Calu3 (cell line): Measurements from ENCODE around the gene ATF7IP. TPM values are rescaled to one million over a fixed set of nuclear protein-coding genes. Genes with fewer than 3 reads are reported as not detected.

ENCODE experiments used
- BruUV-seq: library from RNA; stranded (reverse); fragments of 400-500 nt; replicated peaks from 2 replicates; lab custom pipeline; 2021; lab: Mats Ljungman, UMichigan
- CTCF ChIA-PET: fragments of 300-600 bp; sonication (Branson Sonifier 250); formaldehyde crosslinking; loops from one replicate; lab custom pipeline; 2022; ENCODE audit warnings: antibody characterized with exemption; lab: Charles Lee
- DNase-seq: peaks from one replicate; pipeline ENCODE4 v3.0.0; 2022
- H3K27ac Mint-ChIP-seq: one replicate; pipeline ENCODE4 v1.8.0; 2022; ENCODE audit warnings: mixed read lengths; ENCODE audit not compliant: unreplicated experiment
- H3K27me3 Mint-ChIP-seq: one replicate; pipeline ENCODE4 v1.8.0; 2022; ENCODE audit warnings: mixed read lengths; ENCODE audit not compliant: unreplicated experiment
- H3K36me3 Mint-ChIP-seq: one replicate; pipeline ENCODE4 v1.8.0; 2022; ENCODE audit warnings: mild to moderate bottlenecking, moderate library complexity, mixed read lengths; ENCODE audit not compliant: insufficient read depth, unreplicated experiment
- H3K4me1 Mint-ChIP-seq: one replicate; pipeline ENCODE4 v1.8.0; 2022; ENCODE audit warnings: mild to moderate bottlenecking, low read depth, mixed read lengths; ENCODE audit not compliant: unreplicated experiment
- H3K4me3 Mint-ChIP-seq: one replicate; pipeline ENCODE4 v1.8.0; 2022; ENCODE audit warnings: mild to moderate bottlenecking, low read depth, moderate library complexity, mixed read lengths; ENCODE audit not compliant: unreplicated experiment
- H3K9me3 Mint-ChIP-seq: one replicate; pipeline ENCODE4 v1.8.0; 2022; ENCODE audit warnings: low read depth, mixed read lengths; ENCODE audit not compliant: unreplicated experiment
- intact Hi-C: fragments of 100-400 bp; cut with micrococcal nuclease; formaldehyde crosslinking; loops from one replicate; pipeline ENCODE4 v1.10.0; 2022; ENCODE audit not compliant: unreplicated experiment
- total RNA-seq: library from RNA; stranded (reverse); gene quantifications from 2 replicates; pipeline ENCODE4 v1.2.3, GENCODE V29; 2022
- TF ChIP-seq, protein P1 (sequence below): fragments of 200-600 bp; IDR thresholded peaks from one replicate; pipeline ENCODE4 v1.8.0; 2022; ENCODE audit warnings: antibody characterized with exemption; ENCODE audit not compliant: unreplicated experiment

The ATF7IP gene
- total RNA-seq, 1 experiment from 2014 or later: 72.7 TPM

GRCh38 chr12:14426792-14427191, 61.3 kb downstream of the ATF7IP start:
- intact Hi-C loops: no loop called here
- peaks cover 6% of the 10 kb centered on the region for H3K4me1 Mint-ChIP-seq

GRCh38 chr12:14427929-14428328, 62.4 kb downstream of the ATF7IP start:
- Mint-ChIP-seq H3K27ac (no peak overlapping the region), H3K9me3 (peaks cover 5% of the 10 kb centered on the region), H3K27me3 (no peaks in the 10 kb centered on the region), H3K4me1 (peaks cover 6% of the 10 kb centered on the region), H3K4me3 (no peak overlapping the region), H3K36me3 (peaks cover 37% of the 10 kb centered on the region)
- CTCF ChIA-PET: no interaction called here
- DNase-seq: no peak
- intact Hi-C loops: no loop called here
- no TSS peak for BruUV-seq
- TF ChIP-seq, protein P1, sequence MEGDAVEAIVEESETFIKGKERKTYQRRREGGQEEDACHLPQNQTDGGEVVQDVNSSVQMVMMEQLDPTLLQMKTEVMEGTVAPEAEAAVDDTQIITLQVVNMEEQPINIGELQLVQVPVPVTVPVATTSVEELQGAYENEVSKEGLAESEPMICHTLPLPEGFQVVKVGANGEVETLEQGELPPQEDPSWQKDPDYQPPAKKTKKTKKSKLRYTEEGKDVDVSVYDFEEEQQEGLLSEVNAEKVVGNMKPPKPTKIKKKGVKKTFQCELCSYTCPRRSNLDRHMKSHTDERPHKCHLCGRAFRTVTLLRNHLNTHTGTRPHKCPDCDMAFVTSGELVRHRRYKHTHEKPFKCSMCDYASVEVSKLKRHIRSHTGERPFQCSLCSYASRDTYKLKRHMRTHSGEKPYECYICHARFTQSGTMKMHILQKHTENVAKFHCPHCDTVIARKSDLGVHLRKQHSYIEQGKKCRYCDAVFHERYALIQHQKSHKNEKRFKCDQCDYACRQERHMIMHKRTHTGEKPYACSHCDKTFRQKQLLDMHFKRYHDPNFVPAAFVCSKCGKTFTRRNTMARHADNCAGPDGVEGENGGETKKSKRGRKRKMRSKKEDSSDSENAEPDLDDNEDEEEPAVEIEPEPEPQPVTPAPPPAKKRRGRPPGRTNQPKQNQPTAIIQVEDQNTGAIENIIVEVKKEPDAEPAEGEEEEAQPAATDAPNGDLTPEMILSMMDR: no peak

More at GRCh38 chr12:14426792-14427191, 61.3 kb downstream of the ATF7IP start:
- H3K27ac Mint-ChIP-seq: no peak overlapping the region
- TF ChIP-seq, protein P1: no peak
- H3K4me3 Mint-ChIP-seq: no peak overlapping the region
- CTCF ChIA-PET: no interaction called here
- H3K9me3 Mint-ChIP-seq: peaks cover 9% of the 10 kb centered on the region
- peaks cover 37% of the 10 kb centered on the region for H3K36me3 Mint-ChIP-seq
- H3K27me3 Mint-ChIP-seq: no peaks in the 10 kb centered on the region
- DNase-seq: no peak
- BruUV-seq: no TSS peak

- CTCF ChIA-PET: interaction anchor here (0.6 to 0.7 kb wide), 2 partner anchors 13 to 131 kb away, joined by 3 to 6 read pairs; no protein-coding TSS in a partner anchor
- no peak overlapping the region for H3K4me3 Mint-ChIP-seq
Observed at GRCh38 chr12:14430394-14430986, 65.0 kb downstream of the ATF7IP start.

DNA sequence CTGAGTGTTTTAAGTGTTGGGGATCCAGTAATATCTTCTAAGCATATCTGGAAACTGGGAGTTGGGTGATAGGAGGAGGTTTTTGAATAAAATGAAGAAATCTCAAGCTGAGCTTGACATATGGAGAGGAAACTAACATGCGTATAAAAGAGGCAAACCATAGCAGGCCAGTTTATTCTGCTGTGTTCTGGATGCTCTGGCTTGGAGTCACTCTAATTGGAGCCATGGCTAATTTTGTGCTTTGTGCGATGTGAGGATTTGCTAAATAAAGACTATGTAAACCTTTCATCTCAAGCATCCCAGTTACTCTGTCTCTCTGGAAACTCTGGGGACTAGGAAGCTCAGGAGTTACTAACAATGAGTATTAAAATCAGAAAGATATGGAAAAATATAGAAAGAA, 66.5 kb downstream of the ATF7IP start:
- Mint-ChIP-seq H3K4me3 (no peak overlapping the region), H3K36me3 (peaks cover 16% of the 10 kb centered on the region), H3K4me1 (peaks cover 6% of the 10 kb centered on the region), H3K27me3 (no peaks in the 10 kb centered on the region), H3K9me3 (peaks cover 5% of the 10 kb centered on the region), H3K27ac (no peak overlapping the region)
- BruUV-seq: no TSS peak
- DNase-seq: no peak
- CTCF ChIA-PET: no interaction called here
- intact Hi-C loops: no loop called here
- TF ChIP-seq, protein P1: no peak

More at GRCh38 chr12:14430394-14430986, 65.0 kb downstream of the ATF7IP start:
- no peak overlapping the region for H3K27ac Mint-ChIP-seq
- peaks cover 5% of the 10 kb centered on the region for H3K9me3 Mint-ChIP-seq
- TF ChIP-seq, protein P1: no peak
- peaks cover 6% of the 10 kb centered on the region for H3K4me1 Mint-ChIP-seq
- peaks cover 21% of the 10 kb centered on the region for H3K36me3 Mint-ChIP-seq
- DNase-seq: no peak
- intact Hi-C loops: no loop called here
- no TSS peak for BruUV-seq
- H3K27me3 Mint-ChIP-seq: no peaks in the 10 kb centered on the region
